Neural cell (in vitro differentiated cells): Measurements from ENCODE around the gene CSRNP3. TPM values are rescaled to one million over a fixed set of nuclear protein-coding genes. Genes with fewer than 3 reads are reported as not detected.

Experiments
- H2AFZ ChIP-seq: fragments of 200-600, 300-800 bp; sonication (generic), shearing (Covaris generic); 2 replicates; pipeline ENCODE4 v1.6.0; 2014; ENCODE audit warnings: low read depth, mild to moderate bottlenecking, antibody characterized with exemption, low read length, moderate library complexity
- H3F3A ChIP-seq: fragments of 200-600 bp; shearing (Covaris generic); 2 replicates; pipeline ENCODE4 v1.6.1; 2016; ENCODE audit warnings: mild to moderate bottlenecking, moderate library complexity, mixed read lengths, antibody characterized with exemption, low read length; ENCODE audit not compliant: insufficient read depth, poor library complexity, severe bottlenecking
- H3K27ac ChIP-seq: fragments of 200-600, 300-800 bp; sonication (generic), shearing (Covaris generic); 2 replicates; pipeline ENCODE4 v1.5.1; 2014; ENCODE audit warnings: mild to moderate bottlenecking, low read length, moderate library complexity
- H3K27me3 ChIP-seq: fragments of 300-800, 200-600 bp; sonication (generic), shearing (Covaris generic); 2 replicates; pipeline ENCODE4 v1.6.0; 2014; ENCODE audit warnings: mild to moderate bottlenecking, low read depth, low read length, moderate library complexity; ENCODE audit not compliant: insufficient read depth
- H3K36me3 ChIP-seq: fragments of 300-800, 200-600 bp; sonication (generic), shearing (Covaris generic); 2 replicates; pipeline ENCODE4 v1.5.1; 2014; ENCODE audit warnings: mild to moderate bottlenecking, antibody characterized with exemption, low read length, moderate library complexity; ENCODE audit not compliant: insufficient read depth
- H3K4me2 ChIP-seq: fragments of 300-800, 200-600 bp; sonication (generic), shearing (Covaris generic); 2 replicates; pipeline ENCODE4 v1.6.0; 2014; ENCODE audit warnings: mild to moderate bottlenecking, low read length
- H3K4me3 ChIP-seq: fragments of 300-800, 200-600 bp; sonication (generic), shearing (Covaris generic); 2 replicates; pipeline ENCODE4 v1.5.1; 2014; ENCODE audit warnings: mild to moderate bottlenecking, low read length, moderate library complexity
- H3K79me2 ChIP-seq: fragments of 200-600 bp; shearing (Covaris generic); replicated peaks from 2 replicates; pipeline ENCODE4 v1.6.0; 2014; ENCODE audit warnings: mild to moderate bottlenecking, low read length, moderate library complexity; ENCODE audit not compliant: insufficient read depth
- H3K9ac ChIP-seq: fragments of 300-800, 200-600 bp; sonication (generic), shearing (Covaris generic); 2 replicates; pipeline ENCODE4 v1.6.1; 2016; ENCODE audit warnings: mild to moderate bottlenecking, low read length, mixed read lengths
- H3K9me2 ChIP-seq: fragments of 200-600 bp; shearing (Covaris generic); 2 replicates; pipeline ENCODE4 v1.6.1; 2016; ENCODE audit warnings: mild to moderate bottlenecking, low read length, mixed read lengths; ENCODE audit not compliant: insufficient read depth
- H3K9me3 ChIP-seq: fragments of 200-600, 300-800 bp; sonication (generic), shearing (Covaris generic); 2 replicates; pipeline ENCODE4 v1.6.1; 2016; ENCODE audit warnings: mild to moderate bottlenecking, mixed run types, low read length, moderate library complexity, mixed read lengths
- H4K20me1 ChIP-seq: fragments of 200-600 bp; shearing (Covaris generic); 2 replicates; pipeline ENCODE4 v1.6.1; 2016; ENCODE audit warnings: mild to moderate bottlenecking, mixed run types; ENCODE audit not compliant: insufficient read depth
- CTCF ChIP-seq: fragments of 450-650 bp; IDR thresholded peaks from 2 replicates; pipeline ENCODE4 v1.5.1; 2014; ENCODE audit warnings: antibody characterized with exemption, mild to moderate bottlenecking, moderate library complexity; ENCODE audit not compliant: poor library complexity, severe bottlenecking
- EP300 ChIP-seq: fragments of 450-650 bp; conservative IDR thresholded peaks from 2 replicates; pipeline ENCODE4 v1.6.1; 2014; ENCODE audit warnings: antibody characterized with exemption, mild to moderate bottlenecking, moderate library complexity; ENCODE audit not compliant: poor library complexity, severe bottlenecking
- EZH2 ChIP-seq: fragments of 200-600, 300-800 bp; shearing (Covaris generic), sonication (generic); IDR thresholded peaks from 2 replicates; pipeline ENCODE4 v1.6.1; 2014; ENCODE audit warnings: antibody characterized with exemption, low read length, borderline replicate concordance, mild to moderate bottlenecking; ENCODE audit not compliant: insufficient read depth, poor library complexity, severe bottlenecking
- MXI1 ChIP-seq: fragments of 450-650 bp; conservative IDR thresholded peaks from 2 replicates; pipeline ENCODE4 v1.6.1; 2014; ENCODE audit warnings: antibody characterized with exemption, mild to moderate bottlenecking; ENCODE audit not compliant: poor library complexity, severe bottlenecking
- POLR2AphosphoS5 ChIP-seq: IDR thresholded peaks from 2 replicates; pipeline ENCODE4 v1.6.1; 2012
- RAD21 ChIP-seq: fragments of 450-650 bp; conservative IDR thresholded peaks from 2 replicates; pipeline ENCODE4 v1.6.1; 2014; ENCODE audit warnings: antibody characterized with exemption, mild to moderate bottlenecking, moderate library complexity
- SMC3 ChIP-seq: fragments of 450-650 bp; conservative IDR thresholded peaks from 2 replicates; pipeline ENCODE4 v1.6.1; 2014; ENCODE audit warnings: antibody characterized with exemption, mild to moderate bottlenecking, moderate library complexity; ENCODE audit not compliant: poor library complexity
- TAF1 ChIP-seq: IDR thresholded peaks from 2 replicates; pipeline ENCODE4 v1.6.1; 2012; ENCODE audit warnings: low read depth
- polyA plus RNA-seq: library from polyadenylated mRNA; depleted of rRNA; stranded (reverse); fragments of >200 nt; gene quantifications from 2 replicates; pipeline ENCODE4 v1.2.3, GENCODE V29; 2014
- TF ChIP-seq, protein P1 (sequence below): IDR thresholded peaks from 2 replicates; pipeline ENCODE4 v1.6.1; 2012; ENCODE audit warnings: borderline replicate concordance

The CSRNP3 gene
- polyA plus RNA-seq, 1 donor from 2014 or later = 66.6 TPM

DNA sequence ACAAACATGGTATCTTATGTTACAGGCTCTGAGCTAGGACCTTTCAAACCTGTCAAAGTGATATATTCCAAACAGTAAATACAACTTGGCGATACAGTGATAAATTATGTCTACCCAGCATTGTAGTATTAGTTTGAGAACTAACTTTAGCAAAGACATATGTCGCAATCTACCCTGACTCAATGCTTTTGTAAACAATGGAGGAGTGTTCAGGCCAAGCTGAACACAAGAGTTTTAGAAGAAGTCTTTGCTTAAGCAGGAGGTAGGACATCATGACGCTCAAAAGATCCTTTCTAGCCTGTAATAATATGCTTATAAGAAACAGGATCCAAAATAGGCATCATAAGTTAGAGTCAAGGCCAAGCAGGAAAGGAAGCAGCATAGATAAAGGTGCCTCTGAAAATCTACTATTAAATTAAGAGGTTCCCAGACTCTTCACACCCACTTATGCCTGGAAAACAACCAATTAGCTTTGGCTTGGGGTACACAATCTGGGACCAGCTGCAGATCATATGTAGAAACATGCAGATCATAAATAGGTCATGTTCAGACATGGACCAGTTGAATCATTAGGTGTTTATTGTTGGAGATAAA, 132.5 kb downstream of the CSRNP3 start:
- Histone ChIP-seq H3K27me3 (no peaks in the 10 kb centered on the region), H3K36me3 (peaks cover 28% of the 10 kb centered on the region), H3K27ac (no peak overlapping the region), H3K79me2 (peaks cover 31% of the 10 kb centered on the region), H3K4me3 (no peak overlapping the region), H3K9ac (no peak overlapping the region), H3F3A (no peaks in the 10 kb centered on the region), H3K9me2 (no peaks in the 10 kb centered on the region), H3K9me3 (no peaks in the 10 kb centered on the region), H2AFZ (no peak overlapping the region), H3K4me2 (no peak overlapping the region), H4K20me1 (no peaks in the 10 kb centered on the region)
- no peak for TF ChIP-seq CTCF
- TF ChIP-seq POLR2AphosphoS5 = no peak
- TF ChIP-seq MXI1 = no peak
- TF ChIP-seq EP300 = no peak
- TF ChIP-seq TAF1 = no peak
- no peak for TF ChIP-seq SMC3
- no peak for TF ChIP-seq RAD21

DNA sequence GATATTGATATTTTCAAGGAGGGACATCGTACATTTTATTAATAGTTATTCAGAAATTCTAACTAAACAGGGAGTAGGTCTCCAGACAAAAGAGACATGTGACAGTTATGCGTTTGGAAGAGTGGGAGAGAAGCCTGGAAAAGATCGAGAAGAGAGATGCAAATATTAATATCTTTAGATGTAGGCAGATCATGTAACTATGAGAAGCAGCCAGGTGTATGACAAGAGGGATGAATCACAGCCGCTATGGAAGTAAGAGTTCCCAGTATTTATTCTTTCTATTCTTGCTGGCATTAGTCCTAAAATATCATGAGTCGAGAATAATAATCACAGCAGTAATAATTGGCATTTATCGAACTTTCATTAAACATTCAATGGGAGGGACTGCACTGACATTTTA, 140.2 kb downstream of the CSRNP3 start:
- H3K4me2 ChIP-seq = no peak overlapping the region
- no peak overlapping the region for H3K4me3 ChIP-seq
- peaks cover 56% of the 10 kb centered on the region for H3K79me2 ChIP-seq
- H3K9me2 ChIP-seq = no peaks in the 10 kb centered on the region
- H4K20me1 ChIP-seq = no peaks in the 10 kb centered on the region
- H2AFZ ChIP-seq = no peak overlapping the region
- no peak overlapping the region for H3K9ac ChIP-seq
- H3K36me3 ChIP-seq = peaks cover 5% of the 10 kb centered on the region
- no peaks in the 10 kb centered on the region for H3F3A ChIP-seq
- H3K27me3 ChIP-seq = no peaks in the 10 kb centered on the region
- TF ChIP-seq, protein P1, sequence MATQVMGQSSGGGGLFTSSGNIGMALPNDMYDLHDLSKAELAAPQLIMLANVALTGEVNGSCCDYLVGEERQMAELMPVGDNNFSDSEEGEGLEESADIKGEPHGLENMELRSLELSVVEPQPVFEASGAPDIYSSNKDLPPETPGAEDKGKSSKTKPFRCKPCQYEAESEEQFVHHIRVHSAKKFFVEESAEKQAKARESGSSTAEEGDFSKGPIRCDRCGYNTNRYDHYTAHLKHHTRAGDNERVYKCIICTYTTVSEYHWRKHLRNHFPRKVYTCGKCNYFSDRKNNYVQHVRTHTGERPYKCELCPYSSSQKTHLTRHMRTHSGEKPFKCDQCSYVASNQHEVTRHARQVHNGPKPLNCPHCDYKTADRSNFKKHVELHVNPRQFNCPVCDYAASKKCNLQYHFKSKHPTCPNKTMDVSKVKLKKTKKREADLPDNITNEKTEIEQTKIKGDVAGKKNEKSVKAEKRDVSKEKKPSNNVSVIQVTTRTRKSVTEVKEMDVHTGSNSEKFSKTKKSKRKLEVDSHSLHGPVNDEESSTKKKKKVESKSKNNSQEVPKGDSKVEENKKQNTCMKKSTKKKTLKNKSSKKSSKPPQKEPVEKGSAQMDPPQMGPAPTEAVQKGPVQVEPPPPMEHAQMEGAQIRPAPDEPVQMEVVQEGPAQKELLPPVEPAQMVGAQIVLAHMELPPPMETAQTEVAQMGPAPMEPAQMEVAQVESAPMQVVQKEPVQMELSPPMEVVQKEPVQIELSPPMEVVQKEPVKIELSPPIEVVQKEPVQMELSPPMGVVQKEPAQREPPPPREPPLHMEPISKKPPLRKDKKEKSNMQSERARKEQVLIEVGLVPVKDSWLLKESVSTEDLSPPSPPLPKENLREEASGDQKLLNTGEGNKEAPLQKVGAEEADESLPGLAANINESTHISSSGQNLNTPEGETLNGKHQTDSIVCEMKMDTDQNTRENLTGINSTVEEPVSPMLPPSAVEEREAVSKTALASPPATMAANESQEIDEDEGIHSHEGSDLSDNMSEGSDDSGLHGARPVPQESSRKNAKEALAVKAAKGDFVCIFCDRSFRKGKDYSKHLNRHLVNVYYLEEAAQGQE = no peak
- no peak overlapping the region for H3K27ac ChIP-seq
- no peaks in the 10 kb centered on the region for H3K9me3 ChIP-seq

DNA sequence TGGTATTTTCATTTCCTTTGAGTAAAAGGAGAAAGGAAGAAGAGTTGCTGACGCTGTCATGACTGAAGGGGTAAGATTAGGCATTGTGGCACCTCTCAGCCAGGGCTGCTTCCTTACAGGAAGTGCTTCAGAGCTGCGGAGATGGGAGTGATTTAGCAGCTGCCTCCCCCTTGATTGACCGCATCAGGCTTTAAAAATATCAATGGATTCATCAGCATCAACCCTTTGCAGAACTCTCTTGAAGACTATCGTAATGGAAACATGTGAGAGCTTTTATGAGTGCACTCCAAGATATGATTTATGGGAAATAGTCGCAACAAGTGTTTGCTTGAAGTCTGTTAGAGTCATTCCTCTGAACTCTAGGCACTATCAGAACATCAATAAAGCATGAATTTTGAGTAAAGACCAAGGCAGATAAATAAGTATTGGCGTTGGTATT, 141.1 kb downstream of the CSRNP3 start:
- Histone ChIP-seq H3K79me2 (peaks cover 57% of the 10 kb centered on the region), H3K4me3 (no peak overlapping the region), H3K9me3 (no peaks in the 10 kb centered on the region), H3K9ac (no peak overlapping the region), H3K9me2 (no peaks in the 10 kb centered on the region), H3K27ac (no peak overlapping the region), H3K27me3 (no peaks in the 10 kb centered on the region), H2AFZ (no peak overlapping the region), H3K36me3 (no peaks in the 10 kb centered on the region), H3F3A (no peaks in the 10 kb centered on the region), H4K20me1 (no peaks in the 10 kb centered on the region), H3K4me2 (no peak overlapping the region)
- TF ChIP-seq EZH2 (no peak), CTCF (no peak), EP300 (no peak), POLR2AphosphoS5 (no peak), MXI1 (no peak), SMC3 (no peak), TAF1 (no peak), RAD21 (no peak)
- TF ChIP-seq, protein P1 = no peak
